HG03469 (cell line): Measurements from ENCODE around the gene CSK.
"Not testable (repeated sequence)": the region's sequence is repeated elsewhere in the genome, so short reads cannot be mapped to it uniquely, and the experiment has no call there.

Experiments
- ATAC-seq: cut with Tn5 transposase; IDR thresholded peaks from one replicate; pipeline ENCODE4 v1.9.1; 2021; ENCODE audit warnings: mild to moderate bottlenecking, moderate library complexity, moderate number of reproducible peaks; ENCODE audit not compliant: unreplicated experiment

Gene CSK

DNA sequence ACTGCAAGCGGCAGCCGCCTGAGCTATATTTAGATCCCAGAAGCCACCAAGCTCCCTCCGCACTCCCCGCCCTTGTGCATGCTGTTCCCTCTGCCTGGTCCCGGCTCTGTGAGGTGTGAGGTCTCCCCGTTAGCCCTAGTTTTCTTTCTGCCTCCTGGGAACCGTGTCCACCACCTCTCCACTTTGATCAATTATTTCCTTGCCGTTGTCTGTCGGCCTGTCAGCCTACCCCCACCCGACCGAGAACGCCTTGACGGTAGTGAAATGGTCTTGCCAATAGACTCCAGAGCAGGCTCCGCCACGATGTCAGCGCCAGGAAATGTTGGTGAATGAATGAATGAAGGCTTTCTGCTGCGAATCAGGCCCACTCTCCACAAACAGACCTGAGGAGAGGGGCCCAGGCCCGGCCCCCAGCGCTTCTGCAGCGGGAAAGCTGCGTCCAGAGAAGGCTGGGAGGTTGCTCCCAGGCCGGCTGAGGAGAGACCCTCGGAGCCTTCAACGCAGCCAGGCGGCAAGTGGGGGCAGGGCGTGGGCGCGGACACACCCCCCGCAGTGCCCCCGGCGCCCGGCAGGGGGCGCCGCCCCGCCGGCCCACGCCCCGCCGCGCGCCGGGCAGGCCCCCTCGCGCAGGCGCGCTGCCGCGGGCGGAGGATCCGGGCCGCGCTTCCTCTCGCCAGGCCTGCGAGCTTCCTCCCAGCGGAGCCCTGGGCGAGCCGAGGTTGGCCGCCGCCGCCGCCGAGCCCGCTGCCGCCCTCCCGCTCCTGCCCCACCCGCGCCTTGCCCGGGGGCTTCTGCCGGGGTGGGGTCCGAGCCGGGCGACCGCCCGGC lies at the start of gene CSK:
CSK (plus strand) TSS at position 650 of the 828 bp plus-strand sequence. CDS start 16,218 bp downstream, outside the sequence.
- peak; percentile 27 for ATAC-seq

DNA sequence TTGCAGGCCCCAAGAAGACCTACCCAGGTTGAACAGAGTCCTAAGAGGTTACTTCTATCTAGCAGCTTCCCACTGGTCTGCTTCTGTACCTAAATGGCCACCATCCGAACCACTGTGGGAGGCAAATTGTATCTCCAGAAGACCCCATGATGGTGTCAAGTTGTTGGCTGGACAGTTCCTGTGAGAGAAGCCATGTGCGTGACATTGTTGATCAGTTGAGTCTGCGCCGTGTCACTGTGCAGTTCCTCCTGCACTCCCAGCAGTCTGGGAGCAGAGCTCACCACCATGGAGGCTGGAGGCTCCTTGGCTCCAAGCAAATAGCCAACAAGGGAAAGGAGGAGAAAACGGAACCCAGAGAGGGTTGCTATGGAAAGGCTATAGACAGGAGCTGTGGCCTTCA lies 49.0 kb upstream of the CSK start:
- no peak for ATAC-seq

DNA sequence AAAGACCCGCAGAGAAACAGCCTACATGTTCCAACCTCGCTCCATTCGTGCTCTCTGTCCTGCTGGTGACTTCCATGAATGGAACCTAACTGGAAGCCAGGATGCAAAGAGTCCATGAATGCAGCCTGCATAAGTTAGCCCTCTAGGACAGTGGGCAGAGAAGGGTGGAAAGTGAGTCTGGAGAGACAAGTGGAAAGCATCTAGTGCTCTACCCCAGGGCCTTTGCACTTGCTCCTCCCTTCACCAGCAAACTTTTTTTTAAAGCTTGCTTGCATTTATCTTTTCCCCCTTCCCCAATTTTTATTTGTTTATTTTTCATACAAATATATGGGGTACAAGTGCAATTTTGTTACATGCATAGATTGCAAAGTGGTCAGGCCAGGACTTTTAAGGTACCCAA lies 48.6 kb upstream of the CSK start:
- no peak for ATAC-seq

DNA sequence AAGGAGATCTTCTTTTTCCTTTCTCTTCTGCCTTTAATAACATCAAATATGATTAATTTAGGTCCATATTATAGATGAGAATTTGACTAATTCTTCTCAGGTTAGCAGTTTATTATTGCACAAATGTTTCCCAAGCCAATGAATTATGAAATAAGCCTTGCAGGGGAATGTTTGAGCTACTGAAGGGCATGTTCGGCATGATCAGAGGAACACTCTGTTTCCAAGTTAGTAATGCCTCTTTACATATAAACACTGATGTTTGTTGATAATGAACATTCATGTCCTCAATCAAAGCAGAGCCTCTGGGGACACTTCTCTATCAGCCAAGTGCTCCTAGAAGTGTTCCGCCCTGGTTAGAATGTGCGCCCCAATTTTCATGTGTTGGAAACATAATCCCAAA lies 46.6 kb upstream of the CSK start:
- ATAC-seq, result no peak

DNA sequence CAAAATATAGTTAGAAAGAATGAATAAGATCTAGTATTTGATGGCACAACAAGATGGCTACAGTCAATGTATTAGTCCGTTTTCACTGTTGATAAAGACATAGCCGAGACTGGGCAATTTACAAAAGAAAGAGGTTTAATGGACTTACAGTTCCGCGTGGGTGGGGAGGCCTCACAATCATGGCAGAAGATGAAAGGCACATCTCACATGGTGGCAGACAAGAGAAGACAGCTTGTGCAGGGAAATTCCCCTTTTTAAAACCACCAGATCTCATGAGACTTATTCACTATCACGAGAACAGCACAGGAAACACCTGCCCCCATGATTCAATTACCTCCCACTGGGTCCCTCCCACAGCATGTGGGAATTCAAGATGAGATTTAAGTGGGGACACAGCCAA lies 43.6 kb upstream of the CSK start:
- not testable (repeated sequence) for ATAC-seq

DNA sequence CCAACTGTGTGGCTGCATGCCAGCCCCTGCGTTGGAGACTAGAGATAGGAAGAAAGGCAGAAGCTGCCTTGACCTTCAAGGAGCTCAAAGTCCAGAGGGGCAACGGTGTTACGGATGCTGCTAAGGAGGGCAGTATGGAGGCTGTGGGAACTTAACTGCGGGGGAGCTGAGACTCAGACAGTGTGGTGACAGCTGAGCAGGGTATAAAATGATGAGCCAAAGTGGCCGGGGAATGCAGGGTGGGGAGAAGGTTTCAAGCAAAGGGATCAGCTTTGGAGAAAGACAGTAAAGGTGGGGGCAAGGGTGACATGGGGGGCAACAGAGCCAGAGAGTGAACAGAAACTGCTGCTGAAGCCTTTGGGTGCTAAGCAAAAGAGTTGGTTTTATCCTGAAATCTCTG lies 39.5 kb upstream of the CSK start:
- no peak for ATAC-seq

DNA sequence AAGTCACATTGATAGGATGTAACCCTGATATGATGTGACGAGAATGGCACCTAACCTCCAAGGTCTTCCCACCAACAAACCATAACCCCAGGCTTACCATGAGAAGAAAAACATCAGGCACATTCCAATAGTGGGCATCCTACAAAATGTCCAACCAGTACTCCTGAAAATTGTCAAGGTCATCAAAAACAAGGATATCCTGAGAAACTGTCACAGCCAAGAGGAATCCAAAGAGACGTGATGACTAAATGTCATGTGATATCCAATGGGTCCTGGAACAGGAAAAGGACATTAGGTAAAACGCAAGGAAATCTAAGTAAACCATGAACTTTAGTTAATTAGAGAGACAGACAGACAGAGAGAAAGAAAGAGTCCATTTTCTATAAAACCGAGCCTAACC lies 35.5 kb upstream of the CSK start:
- no peak for ATAC-seq

DNA sequence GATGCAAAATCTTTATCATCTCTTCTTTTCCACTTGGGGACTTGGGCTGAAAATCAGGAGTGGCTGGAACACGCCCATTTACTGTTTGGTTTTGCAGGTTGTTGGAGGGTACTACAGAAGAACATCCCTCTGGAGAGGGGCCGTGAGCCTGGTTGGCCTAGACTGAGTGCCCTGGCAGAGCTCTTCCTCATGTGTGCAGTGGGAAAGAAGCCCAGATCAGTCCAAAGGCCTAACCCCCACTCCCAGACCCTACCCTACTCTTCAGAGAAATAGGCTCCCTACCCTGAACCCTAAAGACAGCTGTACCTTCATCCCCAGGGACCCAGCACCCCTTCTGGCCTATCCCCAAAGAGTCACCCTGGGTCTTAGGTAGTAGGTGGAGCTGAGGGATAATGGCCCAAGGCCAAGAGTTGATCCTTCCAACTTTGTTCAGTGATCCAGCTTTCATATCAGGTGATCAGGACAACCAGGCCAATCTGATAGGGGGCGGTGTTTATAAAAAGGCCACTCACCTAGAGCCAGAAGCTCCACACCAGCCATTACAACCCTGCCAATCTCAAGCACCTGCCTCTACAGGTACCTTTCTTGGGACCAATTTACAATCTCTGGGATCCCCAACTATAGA lies 33.4 kb upstream of the CSK start, which contains the start of gene CYP1A2:
CYP1A2 (plus strand) TSS at position 524 of the 625 bp plus-strand sequence. CDS start 894 bp downstream, outside the sequence.
- no peak for ATAC-seq

DNA sequence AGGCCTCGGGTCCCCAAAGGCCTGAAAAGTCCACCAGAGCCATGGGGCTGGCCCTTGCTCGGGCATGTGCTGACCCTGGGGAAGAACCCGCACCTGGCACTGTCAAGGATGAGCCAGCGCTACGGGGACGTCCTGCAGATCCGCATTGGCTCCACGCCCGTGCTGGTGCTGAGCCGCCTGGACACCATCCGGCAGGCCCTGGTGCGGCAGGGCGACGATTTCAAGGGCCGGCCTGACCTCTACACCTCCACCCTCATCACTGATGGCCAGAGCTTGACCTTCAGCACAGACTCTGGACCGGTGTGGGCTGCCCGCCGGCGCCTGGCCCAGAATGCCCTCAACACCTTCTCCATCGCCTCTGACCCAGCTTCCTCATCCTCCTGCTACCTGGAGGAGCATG lies 32.0 kb upstream of the CSK start:
- ATAC-seq, result no peak

DNA sequence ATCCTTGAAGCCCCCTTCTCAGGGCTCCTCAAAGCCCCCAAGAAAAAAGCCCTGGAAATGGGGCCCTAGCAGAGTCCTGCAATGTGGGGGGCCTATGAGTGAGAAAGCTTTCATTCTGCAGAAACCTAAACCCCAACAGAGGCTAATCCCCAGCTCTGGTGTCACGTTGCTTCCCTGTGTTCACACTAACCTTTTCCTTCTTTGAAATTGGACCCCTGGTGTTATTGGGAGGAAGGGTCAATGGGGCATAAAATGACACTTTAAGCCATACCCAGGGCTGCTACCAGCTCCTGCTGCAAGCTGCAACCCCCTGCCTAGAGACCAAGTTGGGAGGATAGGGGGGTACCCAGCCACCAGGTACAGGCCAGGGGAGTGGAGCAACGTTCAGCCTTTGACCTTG lies 31.1 kb upstream of the CSK start:
- no peak for ATAC-seq

DNA sequence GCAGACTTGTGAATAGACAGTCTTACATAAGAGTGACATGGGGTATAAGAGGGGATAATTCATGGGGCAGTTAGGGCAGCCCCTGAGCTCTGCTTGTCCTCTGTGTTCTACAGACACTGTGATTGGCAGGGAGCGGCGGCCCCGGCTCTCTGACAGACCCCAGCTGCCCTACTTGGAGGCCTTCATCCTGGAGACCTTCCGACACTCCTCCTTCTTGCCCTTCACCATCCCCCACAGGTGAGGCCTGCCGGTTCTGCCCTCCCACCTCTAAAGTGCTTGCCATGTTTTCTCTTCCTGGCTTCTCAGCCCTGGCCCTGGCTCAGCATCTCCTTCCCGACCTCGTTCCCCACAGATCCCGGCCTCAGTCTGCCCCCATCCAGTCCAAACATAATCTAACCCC lies 29.9 kb upstream of the CSK start:
- no peak for ATAC-seq

DNA sequence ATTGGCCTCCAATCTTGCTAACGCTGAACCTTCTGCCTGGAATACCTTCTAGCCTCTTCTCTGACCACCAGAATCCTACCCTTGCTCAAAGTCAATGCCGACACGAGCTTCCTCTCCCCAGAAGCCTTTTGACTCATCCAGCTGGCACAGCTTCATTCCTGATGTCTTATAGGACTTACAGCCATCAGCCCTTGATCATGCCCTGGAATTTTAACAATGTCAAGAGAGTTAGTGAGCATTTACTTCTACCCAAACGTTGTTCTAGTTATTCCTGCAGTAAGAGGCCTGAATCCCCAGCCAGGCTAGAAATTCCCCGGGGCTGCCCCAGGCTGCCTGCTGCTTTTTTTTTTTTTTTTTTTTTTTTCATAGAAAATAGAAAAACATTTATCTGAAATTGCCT lies 29.3 kb upstream of the CSK start:
- ATAC-seq, result no peak

DNA sequence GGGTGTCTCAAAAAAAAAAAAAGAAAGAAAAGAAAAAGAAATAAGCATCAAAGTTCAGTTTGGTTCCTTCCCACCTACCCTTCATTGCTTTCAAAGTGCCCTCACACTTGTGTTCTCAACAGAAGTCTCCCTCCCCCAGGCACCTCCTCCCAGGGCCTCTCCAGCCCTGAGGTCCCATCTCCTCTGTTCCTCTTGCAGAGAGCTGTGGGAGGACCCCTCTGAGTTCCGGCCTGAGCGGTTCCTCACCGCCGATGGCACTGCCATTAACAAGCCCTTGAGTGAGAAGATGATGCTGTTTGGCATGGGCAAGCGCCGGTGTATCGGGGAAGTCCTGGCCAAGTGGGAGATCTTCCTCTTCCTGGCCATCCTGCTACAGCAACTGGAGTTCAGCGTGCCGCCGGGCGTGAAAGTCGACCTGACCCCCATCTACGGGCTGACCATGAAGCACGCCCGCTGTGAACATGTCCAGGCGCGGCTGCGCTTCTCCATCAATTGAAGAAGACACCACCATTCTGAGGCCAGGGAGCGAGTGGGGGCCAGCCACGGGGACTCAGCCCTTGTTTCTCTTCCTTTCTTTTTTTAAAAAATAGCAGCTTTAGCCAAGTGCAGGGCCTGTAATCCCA lies 27.2 kb upstream of the CSK start:
- no peak for ATAC-seq

DNA sequence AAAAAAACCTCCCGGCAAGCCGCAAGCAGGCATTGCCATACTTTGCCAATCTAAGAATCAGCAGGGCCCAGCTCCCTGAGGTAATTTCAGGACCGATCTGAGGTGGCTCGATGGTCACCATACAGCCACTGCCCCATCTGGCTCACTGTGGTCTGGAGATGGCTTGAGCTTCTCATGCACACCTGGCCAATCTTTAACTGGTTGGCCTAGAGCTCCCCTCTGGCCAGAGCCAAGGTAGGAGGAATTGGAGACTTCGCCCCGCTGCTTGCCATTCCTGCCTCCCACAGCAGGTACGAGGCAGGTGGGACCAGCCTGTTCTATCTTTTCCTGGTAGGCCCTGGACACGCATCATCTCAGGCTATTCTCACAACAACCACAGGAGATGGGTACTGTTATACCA lies 23.1 kb upstream of the CSK start:
- no peak for ATAC-seq

DNA sequence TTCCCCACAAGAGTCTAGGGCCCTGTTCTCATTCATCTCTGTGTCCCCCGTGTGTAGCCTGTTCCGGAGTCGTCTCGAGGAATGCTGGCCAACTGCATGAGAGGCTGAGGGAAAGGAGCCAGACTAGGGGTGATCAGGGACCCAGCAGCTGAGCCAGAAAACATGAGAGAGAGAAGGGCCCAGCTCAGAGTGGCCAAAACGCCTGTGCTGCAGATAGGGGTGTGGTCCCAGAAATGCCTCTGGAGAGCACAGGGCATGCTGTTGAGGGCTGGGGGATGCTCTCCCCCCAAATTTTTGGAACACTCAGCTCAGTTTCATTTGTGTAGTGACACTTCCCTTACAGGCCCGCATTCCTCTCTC lies 19.1 kb upstream of the CSK start:
- ATAC-seq, result no peak

DNA sequence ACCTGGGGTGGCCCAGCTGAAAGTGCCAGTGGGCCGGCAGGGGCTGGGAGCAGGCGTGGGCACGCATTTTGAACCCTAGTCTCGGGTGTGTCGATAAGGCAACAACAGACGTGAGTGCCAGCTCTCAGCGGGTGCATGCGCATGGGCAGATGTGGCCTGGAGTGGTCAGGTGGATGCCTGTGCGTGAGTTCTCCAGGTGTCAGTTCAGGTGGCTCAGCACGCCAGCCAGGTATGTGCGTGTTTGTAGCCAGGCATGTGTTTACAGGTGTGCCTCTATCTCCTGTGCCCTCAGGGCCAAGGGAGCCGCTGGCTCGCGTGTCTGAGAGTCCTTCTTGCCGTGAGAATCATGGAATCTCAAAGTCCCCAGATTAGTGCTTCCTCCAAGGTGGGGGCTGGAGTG lies 18.5 kb upstream of the CSK start:
- no peak for ATAC-seq

DNA sequence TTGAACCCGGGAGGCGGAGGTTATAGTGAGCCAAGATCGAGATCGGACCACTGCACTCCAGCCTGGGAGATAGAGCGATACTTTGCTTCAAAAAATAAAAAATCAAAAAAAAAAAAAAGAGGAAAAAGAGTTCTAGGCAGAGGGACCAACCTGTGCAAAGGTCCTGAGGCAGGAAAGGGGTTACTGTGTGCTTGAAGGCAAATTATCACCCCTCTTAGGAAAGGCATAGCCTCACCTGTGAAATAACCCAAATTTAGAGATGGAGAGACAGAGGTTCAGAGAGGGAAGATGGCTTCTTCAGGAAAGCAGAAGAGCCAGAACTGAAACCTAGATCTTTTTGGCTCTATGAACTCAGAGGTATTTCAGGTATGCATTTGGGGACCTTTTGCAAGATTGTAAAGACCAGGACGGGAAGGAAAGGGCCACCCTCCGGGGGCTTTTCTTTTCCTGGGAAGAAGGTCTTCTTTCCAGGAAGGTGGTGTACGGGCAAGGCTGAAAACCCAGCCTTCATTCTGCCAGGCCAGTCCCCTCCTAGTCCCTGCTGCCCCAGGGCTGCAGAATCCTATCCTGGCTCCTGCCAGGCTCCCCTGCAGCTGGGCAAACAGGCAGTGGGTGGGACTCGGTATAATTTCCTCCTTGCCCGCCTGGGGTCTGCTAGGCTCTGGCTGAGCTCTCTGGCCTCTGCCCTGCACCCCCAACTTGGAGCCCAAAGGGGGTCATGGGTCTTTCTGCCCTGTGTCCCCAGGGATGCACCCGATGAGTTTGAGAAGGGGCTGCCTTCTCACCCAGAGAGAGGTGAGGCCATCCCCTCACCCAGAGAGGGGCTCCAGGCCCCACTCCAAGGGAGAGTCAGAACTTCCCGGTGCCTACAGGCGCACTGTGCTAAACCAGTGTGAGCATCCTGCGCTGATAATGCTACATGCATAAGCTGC lies 14.4 kb upstream of the CSK start:
- ATAC-seq, result no peak

DNA sequence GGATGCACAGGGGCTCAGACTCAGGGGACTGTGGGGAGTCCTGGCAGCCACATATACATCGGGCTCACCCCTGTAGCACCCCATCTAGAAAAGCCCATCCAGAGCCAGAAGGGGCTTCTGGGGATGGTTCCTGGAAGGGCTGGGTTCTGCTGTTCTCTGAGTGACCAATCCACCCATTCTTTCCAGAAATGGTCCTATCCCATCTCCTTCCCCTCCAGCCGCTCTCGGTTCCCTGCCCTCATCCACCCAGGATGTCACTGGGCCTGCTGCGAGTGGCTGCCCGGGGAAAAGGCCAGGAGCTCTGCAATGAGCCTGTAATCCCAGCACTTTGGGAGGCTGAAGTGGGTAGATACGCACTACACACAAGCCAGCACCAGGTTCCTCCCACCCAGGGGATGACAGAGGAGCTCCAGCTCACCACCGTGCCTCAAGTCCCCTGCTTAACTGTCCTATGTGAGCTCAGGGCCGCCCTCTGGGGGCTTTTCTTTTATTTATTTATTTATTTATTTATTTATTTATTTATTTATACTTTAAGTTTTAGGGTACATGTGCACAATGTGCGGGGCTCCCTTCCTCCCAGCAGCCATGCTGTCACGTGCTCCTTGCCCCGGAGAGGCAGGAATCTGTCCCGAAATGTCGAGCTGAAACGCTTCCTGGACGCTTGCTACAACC lies 13.6 kb upstream of the CSK start:
- ATAC-seq, result no peak

DNA sequence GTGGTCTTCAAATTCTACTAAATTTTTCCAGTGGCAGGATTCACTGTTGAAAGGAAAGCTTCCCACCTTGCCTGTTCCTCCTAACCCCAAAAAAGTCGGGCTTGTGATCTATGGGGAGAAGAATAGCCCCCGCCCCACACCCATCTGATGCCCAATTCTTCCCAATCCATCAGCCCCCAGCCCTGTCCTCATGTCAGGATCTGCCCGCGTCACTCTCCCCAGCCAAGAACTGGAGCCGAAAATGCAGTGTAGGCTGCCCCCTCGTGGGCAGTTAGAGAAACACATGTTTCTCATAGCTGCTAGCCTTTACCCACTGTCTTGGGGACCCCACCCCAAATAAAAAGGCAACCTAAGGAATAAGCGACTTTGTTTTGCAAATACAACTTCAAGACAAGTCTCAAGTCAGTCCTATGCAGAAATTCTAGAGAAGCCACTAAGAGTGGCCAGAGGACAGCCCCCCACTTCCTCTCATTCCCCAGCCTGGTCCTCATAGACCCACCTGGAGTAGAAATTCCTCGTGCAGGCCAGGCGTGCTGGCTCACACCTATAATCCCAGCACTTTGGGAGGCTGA lies 13.0 kb upstream of the CSK start:
- no peak for ATAC-seq

DNA sequence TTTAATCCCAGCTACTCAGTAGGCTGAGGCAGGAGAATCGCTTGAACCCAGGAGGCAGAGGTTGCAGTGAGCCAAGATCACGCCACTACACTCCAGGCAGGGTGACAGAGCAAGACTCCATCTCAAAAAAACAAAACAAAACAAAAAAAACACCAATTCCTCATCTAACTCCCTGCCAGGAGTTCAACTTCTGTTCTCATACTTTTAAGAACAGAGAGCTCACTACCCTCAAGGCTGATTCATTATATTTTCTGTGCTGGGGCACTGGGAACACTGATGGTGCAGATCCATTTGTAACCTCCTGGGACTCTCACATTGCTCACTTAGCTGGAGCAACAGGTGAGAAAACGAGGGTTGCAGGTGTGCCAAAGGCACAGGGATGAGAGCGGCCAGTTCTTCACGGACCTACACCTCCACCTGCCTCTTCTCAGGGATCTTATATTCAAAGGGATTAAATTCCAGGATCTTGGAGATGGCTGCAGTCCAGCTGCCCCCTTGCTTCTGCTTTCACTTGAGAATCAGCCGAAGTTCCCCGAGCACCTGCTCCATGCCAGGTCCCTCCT lies 12.3 kb upstream of the CSK start:
- ATAC-seq, result no peak
